ENCODE data around the gene TRIM47.
A peak's percentile ranks its signal among the peaks of the same experiment; 100 is the strongest.
"Not testable (repeated sequence)": the region's sequence is repeated elsewhere in the genome, so short reads cannot be mapped to it uniquely, and the experiment has no call there.

The TRIM47 gene

DNA sequence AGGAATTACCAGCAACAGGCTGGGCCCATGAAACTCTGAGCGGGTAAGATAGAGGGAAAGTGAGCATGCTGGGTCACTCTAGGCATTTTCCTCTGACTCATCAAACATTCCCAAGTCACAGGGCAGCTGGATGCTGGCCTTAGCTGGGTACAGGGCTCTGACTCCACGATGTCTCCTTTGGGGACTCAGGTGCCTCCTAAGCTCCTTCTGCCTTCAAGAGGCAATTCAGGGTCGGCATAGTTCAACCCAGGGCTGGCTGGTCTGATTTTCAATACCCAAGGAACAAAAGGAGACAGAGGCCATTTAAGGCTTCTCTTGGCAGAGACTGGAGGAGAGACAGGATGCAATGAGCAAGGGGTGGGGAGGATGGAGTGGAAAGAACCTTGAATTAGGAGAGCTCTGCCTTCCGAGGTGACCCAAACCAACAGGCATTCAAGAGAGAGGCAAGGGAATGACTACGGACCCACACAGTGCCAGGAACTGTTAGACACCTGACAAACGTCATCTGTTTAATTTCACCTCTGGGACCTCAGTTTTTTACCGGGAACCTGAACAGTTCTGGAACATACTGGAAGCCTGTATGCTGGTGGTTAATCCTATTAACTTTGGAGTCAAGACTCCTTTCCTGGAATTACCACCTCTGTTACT, 24.2 kb downstream of the TRIM47 start:
- Histone ChIP-seq H3K27me3 (ENCODE audit: low read length) (no peaks in the 10 kb centered on the region), H3K4me3 (ENCODE audit: insufficient read depth, low read length, poor library complexity, severe bottlenecking) (peak overlapping the region; percentile 65), H3K9me2 (replicated peaks; ENCODE audit: insufficient read depth, low read length) (no peaks in the 10 kb centered on the region), H3F3A (ENCODE audit: insufficient read depth) (peaks cover 16% of the 10 kb centered on the region), H3K9ac (ENCODE audit: low read length) (peak overlapping the region; percentile 58), H3K9me3 (ENCODE audit: insufficient read depth, low read length) (no peaks in the 10 kb centered on the region), H3K27ac (ENCODE audit: low read depth, low read length) (no peak overlapping the region), H3K36me3 (ENCODE audit: low read length) (no peaks in the 10 kb centered on the region), H3K79me2 (ENCODE audit: insufficient read depth, low read length) (peaks cover 11% of the 10 kb centered on the region; the same call in 1 of the 2 replicates), H4K20me1 (ENCODE audit: low read depth, low read length) (no peaks in the 10 kb centered on the region), H3K4me2 (ENCODE audit: low read depth, low read length, poor library complexity, severe bottlenecking) (peak overlapping the region; percentile 79), H2AFZ (ENCODE audit: low read depth, low read length, severe bottlenecking) (no peak overlapping the region)
- TF ChIP-seq, protein P1, sequence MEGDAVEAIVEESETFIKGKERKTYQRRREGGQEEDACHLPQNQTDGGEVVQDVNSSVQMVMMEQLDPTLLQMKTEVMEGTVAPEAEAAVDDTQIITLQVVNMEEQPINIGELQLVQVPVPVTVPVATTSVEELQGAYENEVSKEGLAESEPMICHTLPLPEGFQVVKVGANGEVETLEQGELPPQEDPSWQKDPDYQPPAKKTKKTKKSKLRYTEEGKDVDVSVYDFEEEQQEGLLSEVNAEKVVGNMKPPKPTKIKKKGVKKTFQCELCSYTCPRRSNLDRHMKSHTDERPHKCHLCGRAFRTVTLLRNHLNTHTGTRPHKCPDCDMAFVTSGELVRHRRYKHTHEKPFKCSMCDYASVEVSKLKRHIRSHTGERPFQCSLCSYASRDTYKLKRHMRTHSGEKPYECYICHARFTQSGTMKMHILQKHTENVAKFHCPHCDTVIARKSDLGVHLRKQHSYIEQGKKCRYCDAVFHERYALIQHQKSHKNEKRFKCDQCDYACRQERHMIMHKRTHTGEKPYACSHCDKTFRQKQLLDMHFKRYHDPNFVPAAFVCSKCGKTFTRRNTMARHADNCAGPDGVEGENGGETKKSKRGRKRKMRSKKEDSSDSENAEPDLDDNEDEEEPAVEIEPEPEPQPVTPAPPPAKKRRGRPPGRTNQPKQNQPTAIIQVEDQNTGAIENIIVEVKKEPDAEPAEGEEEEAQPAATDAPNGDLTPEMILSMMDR (IDR thresholded peaks at IDR 0.05; ENCODE audit: insufficient read depth, low read length, poor library complexity, severe bottlenecking): no peak
- no peak for TF ChIP-seq EZH2phosphoT487 (conservative IDR thresholded peaks at IDR 0.05; ENCODE audit: low read length)

DNA sequence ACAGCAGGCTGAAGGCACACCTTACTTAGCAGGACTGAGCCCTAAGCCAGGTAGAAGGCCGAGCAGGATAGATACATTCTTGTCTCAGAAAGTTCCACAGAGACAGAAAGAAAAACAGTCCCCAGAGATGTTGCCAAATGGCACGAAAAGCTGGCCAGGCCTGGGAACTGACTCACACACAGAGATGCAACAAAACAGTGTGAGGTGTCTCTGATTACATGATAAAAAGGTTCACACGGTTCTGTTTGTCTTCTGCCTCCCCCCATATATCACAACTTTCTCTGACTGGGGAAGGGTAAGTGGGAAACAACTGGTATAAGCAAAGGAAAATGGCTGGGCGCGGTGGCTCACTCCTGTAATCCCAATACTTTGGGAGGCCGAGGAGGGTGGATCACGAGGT, 24.9 kb downstream of the TRIM47 start:
- Histone ChIP-seq H3K27ac (ENCODE audit: low read depth, low read length) (no peak overlapping the region), H3K36me3 (ENCODE audit: low read length) (no peaks in the 10 kb centered on the region), H3K4me3 (ENCODE audit: insufficient read depth, low read length, poor library complexity, severe bottlenecking) (no peak overlapping the region), H3K9me3 (ENCODE audit: insufficient read depth, low read length) (no peaks in the 10 kb centered on the region), H4K20me1 (ENCODE audit: low read depth, low read length) (no peaks in the 10 kb centered on the region), H3K4me2 (ENCODE audit: low read depth, low read length, poor library complexity, severe bottlenecking) (no peak overlapping the region), H3K79me2 (ENCODE audit: insufficient read depth, low read length) (peaks cover 11% of the 10 kb centered on the region; the same call in 1 of the 2 replicates), H3K9me2 (replicated peaks; ENCODE audit: insufficient read depth, low read length) (no peaks in the 10 kb centered on the region), H3K9ac (ENCODE audit: low read length) (no peak overlapping the region), H3F3A (ENCODE audit: insufficient read depth) (peaks cover 8% of the 10 kb centered on the region; the same call in 1 of the 2 replicates), H3K27me3 (ENCODE audit: low read length) (no peaks in the 10 kb centered on the region), H2AFZ (ENCODE audit: low read depth, low read length, severe bottlenecking) (no peak overlapping the region)
- no peak for TF ChIP-seq EZH2phosphoT487 (conservative IDR thresholded peaks at IDR 0.05; ENCODE audit: low read length)
- TF ChIP-seq, protein P1 (IDR thresholded peaks at IDR 0.05; ENCODE audit: insufficient read depth, low read length, poor library complexity, severe bottlenecking): no peak

DNA sequence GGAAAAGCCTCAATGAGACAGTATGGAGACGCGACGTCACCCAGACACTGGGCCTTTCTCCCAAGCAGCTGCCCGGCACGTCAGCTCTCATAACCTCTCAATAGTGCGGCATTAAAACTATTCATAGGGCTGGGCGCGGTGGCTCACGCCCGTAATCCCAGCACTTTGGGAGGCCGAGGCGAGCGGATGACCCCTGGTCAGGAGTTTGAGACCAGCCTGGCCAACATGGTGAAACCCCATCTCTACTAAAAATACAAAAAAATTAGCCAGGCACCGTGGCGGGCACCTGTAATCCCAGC, 26.7 kb downstream of the TRIM47 start:
- H4K20me1 ChIP-seq (ENCODE audit: low read depth, low read length); H3K4me2 ChIP-seq (ENCODE audit: low read depth, low read length, poor library complexity, severe bottlenecking); H3K27ac ChIP-seq (ENCODE audit: low read depth, low read length); H3K9me2 ChIP-seq (replicated peaks; ENCODE audit: insufficient read depth, low read length); H3K27me3 ChIP-seq (ENCODE audit: low read length); H3K9ac ChIP-seq (ENCODE audit: low read length); H3K4me3 ChIP-seq (ENCODE audit: insufficient read depth, low read length, poor library complexity, severe bottlenecking); H3F3A ChIP-seq (ENCODE audit: insufficient read depth); H2AFZ ChIP-seq (ENCODE audit: low read depth, low read length, severe bottlenecking); H3K9me3 ChIP-seq (ENCODE audit: insufficient read depth, low read length); H3K36me3 ChIP-seq (ENCODE audit: low read length): not testable (repeated sequence)
- H3K79me2 ChIP-seq (ENCODE audit: insufficient read depth, low read length): peaks cover 11% of the 10 kb centered on the region; the same call in 1 of the 2 replicates

DNA sequence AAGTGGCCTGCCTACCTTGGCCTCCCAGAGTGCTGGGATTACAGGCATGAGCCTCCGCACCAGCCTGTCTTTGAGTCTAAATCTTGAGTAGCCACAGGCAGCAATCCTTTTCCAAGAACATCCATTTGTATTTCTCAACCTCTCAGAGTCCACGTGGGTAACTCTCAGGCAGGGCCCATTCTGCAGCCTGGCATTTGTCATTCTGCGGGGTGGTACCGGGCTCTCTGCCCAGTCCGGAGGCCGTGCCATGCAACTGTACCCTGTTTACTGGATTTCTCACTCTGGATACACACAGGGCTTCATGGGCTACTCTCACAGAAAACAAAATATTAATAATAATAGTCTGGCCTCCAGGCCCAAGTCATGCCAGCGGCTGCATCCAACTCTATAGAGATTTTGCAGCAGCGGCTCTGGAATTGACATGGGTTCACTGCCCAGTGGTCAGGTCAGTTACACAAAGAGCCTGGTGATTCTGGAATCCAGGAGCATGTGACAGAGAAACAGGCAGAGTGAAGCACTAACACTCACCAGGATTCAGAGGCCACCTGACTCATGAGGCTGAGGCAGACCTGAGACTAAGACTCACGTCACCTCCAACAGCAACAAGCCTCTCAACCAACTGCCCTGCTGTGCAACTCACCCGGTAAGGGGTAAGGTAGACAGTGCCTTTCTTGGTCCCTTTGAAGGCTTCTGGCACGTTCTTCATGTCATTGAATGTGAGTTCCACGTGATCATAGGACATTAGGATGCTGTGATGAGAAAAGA, 27.3 kb downstream of the TRIM47 start:
- H3K9me3 ChIP-seq (ENCODE audit: insufficient read depth, low read length): no peaks in the 10 kb centered on the region
- no peaks in the 10 kb centered on the region for H3K9me2 ChIP-seq (replicated peaks; ENCODE audit: insufficient read depth, low read length)
- H3K27me3 ChIP-seq (ENCODE audit: low read length): no peaks in the 10 kb centered on the region
- no peak overlapping the region for H3K4me3 ChIP-seq (ENCODE audit: insufficient read depth, low read length, poor library complexity, severe bottlenecking)
- H4K20me1 ChIP-seq (ENCODE audit: low read depth, low read length): no peaks in the 10 kb centered on the region
- no peak overlapping the region for H2AFZ ChIP-seq (ENCODE audit: low read depth, low read length, severe bottlenecking)
- no peak overlapping the region for H3K4me2 ChIP-seq (ENCODE audit: low read depth, low read length, poor library complexity, severe bottlenecking)
- peaks cover 11% of the 10 kb centered on the region; the same call in 1 of the 2 replicates for H3K79me2 ChIP-seq (ENCODE audit: insufficient read depth, low read length)
- H3K27ac ChIP-seq (ENCODE audit: low read depth, low read length): no peak overlapping the region
- no peak overlapping the region for H3K9ac ChIP-seq (ENCODE audit: low read length)
- no peaks in the 10 kb centered on the region for H3K36me3 ChIP-seq (ENCODE audit: low read length)
- no peak for TF ChIP-seq EZH2phosphoT487 (conservative IDR thresholded peaks at IDR 0.05; ENCODE audit: low read length)
- H3F3A ChIP-seq (ENCODE audit: insufficient read depth): no peaks in the 10 kb centered on the region

Measured in SU-DHL-6 (cell line).